ENCODE data around the gene ADSL. TPM values are rescaled to one million over a fixed set of nuclear protein-coding genes. Genes with fewer than 3 reads are reported as not detected.
"Not testable (repeated sequence)": the region's sequence is repeated elsewhere in the genome, so short reads cannot be mapped to it uniquely, and the experiment has no call there.

ADSL gene
- total and polyA plus RNA-seq, 8 donors = 40.4 to 110 (median 101) TPM

- DNase-seq = no peak
- no peaks in the 10 kb centered on the region for H3K9me3 ChIP-seq
- no peak overlapping the region for H3K27ac ChIP-seq
- no peaks in the 10 kb centered on the region for H3K27me3 ChIP-seq
- H3K4me3 ChIP-seq = no peak overlapping the region
- H3K36me3 ChIP-seq = peaks cover 2 to 97% of the 10 kb centered on the region in 2 donors
- TF ChIP-seq CTCF (IDR thresholded peaks at IDR 0.05) = no peak
- intact Hi-C loops (cut with DNase I) = no loop called here
- H3K4me1 ChIP-seq = peaks cover 0 to 13% of the 10 kb centered on the region in 2 donors
- ATAC-seq = no peak
These were observed 35.6 kb upstream of the ADSL start for GRCh38 chr22:40310768-40311120.

DNA sequence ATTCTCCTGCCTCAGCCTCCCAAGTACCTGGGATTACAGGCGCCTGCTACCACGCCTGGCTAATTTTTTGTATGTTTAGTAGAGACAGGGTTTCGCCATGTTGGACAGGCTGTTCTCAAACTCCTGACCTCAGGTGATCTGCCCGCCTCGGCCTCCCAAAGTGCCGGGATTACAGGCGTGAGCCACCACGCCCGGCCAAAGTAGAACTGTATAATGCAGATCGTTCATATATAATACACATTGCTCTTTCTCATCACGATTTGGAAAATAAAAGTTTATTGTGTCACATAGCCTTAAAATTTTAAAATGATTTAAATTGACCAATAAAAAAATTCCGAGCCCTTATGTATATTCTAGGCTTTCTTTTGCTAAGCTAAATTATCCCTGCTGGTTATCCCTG is 34.7 kb upstream of the ADSL start:
- Histone ChIP-seq H3K36me3 (peaks cover 2 to 98% of the 10 kb centered on the region in 2 donors), H3K4me1 (peaks cover 0 to 13% of the 10 kb centered on the region in 2 donors)
- H3K9me3 ChIP-seq; DNase-seq; H3K4me3 ChIP-seq; ATAC-seq; H3K27me3 ChIP-seq; H3K27ac ChIP-seq; intact Hi-C loops (cut with DNase I): not testable (repeated sequence)

DNA sequence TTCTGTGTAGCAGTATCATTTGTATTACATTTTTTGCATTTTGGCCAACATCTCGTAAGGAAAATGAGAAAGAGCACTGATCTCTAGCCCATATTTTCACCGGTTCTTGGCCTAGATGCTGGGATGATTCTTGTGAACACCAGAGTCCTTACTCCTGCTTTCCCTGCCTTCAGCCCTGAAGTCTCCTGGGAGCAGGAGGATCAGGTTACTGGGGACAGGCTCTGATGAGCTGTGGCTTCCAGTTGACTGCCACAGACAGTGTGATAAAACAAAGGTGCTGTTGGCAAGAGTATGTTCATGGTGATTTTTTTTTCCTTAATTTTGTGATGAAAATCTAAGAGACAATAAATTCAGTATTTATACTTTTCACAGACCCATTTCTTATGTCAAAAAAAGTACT is 34.2 kb upstream of the ADSL start:
- no peak overlapping the region for H3K4me3 ChIP-seq
- ATAC-seq (no peak), DNase-seq (no peak)
- intact Hi-C loops (cut with DNase I) = no loop called here
- H3K9me3 ChIP-seq = no peaks in the 10 kb centered on the region
- H3K27me3 ChIP-seq = no peaks in the 10 kb centered on the region
- peaks cover 2 to 98% of the 10 kb centered on the region in 2 donors for H3K36me3 ChIP-seq
- TF ChIP-seq CTCF (IDR thresholded peaks at IDR 0.05) = no peak
- no peak overlapping the region for H3K27ac ChIP-seq
- H3K4me1 ChIP-seq = peaks cover 0 to 13% of the 10 kb centered on the region in 2 donors

- peak; percentile 18 for ATAC-seq
- intact Hi-C loops (cut with DNase I) = no loop called here
- peaks cover 2 to 98% of the 10 kb centered on the region in 2 donors for H3K36me3 ChIP-seq
- H3K4me1 ChIP-seq = peaks cover 0 to 13% of the 10 kb centered on the region in 2 donors
- H3K4me3 ChIP-seq = no peak overlapping the region
- H3K27me3 ChIP-seq = no peaks in the 10 kb centered on the region
- DNase-seq = no peak
- no peak for TF ChIP-seq CTCF (IDR thresholded peaks at IDR 0.05)
- no peaks in the 10 kb centered on the region for H3K9me3 ChIP-seq
- H3K27ac ChIP-seq = peak overlapping the region in 1 of 2 donors; percentile 62
These were observed 33.3 kb upstream of the ADSL start for GRCh38 chr22:40313007-40313406.

DNA sequence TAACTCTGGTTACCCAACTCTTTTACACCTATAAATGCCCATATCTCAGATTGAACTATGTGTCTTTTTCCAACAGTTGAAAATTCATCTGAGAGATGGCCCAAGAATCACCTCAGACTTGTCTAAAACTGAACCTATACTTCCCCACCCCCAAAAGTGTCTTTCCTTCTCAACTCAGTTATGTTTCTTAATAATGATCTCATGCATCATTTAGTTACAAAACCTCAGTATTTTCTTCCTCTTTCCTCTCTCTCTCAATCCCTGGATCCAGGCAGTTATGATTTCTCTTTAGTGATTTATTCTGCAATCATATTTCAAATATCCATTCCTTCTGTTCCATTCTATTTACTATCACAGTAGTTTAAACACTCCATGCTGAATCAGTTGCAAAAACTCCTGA is 32.3 kb upstream of the ADSL start:
- no peak for TF ChIP-seq CTCF (IDR thresholded peaks at IDR 0.05)
- Histone ChIP-seq H3K27me3 (no peaks in the 10 kb centered on the region), H3K4me1 (peaks cover 0 to 13% of the 10 kb centered on the region in 2 donors), H3K4me3 (no peak overlapping the region), H3K27ac (peak overlapping the region in 1 of 2 donors; percentile 62), H3K9me3 (no peaks in the 10 kb centered on the region), H3K36me3 (peaks cover 2 to 97% of the 10 kb centered on the region in 2 donors)
- intact Hi-C loops (cut with DNase I) = no loop called here
- DNase-seq (no peak), ATAC-seq (no peak)

- no peaks in the 10 kb centered on the region for H3K4me1 ChIP-seq
- peaks cover 0 to 98% of the 10 kb centered on the region in 2 donors for H3K36me3 ChIP-seq
- no peaks in the 10 kb centered on the region for H3K27me3 ChIP-seq
- intact Hi-C loops (cut with DNase I) = no loop called here
- no peak for TF ChIP-seq CTCF (IDR thresholded peaks at IDR 0.05)
- ATAC-seq (no peak), DNase-seq (no peak)
- H3K9me3 ChIP-seq = no peaks in the 10 kb centered on the region
- no peak overlapping the region for H3K4me3 ChIP-seq
- no peak overlapping the region for H3K27ac ChIP-seq
These were observed 25.6 kb upstream of the ADSL start for GRCh38 chr22:40320687-40321086.
